B cell (primary cell): Measurements from ENCODE around the gene MSH3. TPM values are rescaled to one million over a fixed set of nuclear protein-coding genes. Genes with fewer than 3 reads are reported as not detected.

ENCODE experiments used
- ATAC-seq: fragments of 200-7000 bp; cut with Tn5 transposase; one replicate; pipeline ENCODE4 v1.10.0; 2021; ENCODE audit warnings: low read depth, mild to moderate bottlenecking, moderate number of reproducible peaks, moderate library complexity
- CTCF ChIA-PET: fragments of 350-600 bp; sonication (Branson Sonifier 250); formaldehyde crosslinking; loops from one replicate; lab custom pipeline; 2021; ENCODE audit warnings: antibody characterized with exemption, inconsistent platforms; lab: Charles Lee
- POLR2A ChIA-PET: fragments of 350-600 bp; sonication (Branson Sonifier 250); formaldehyde crosslinking; loops from one replicate; lab custom pipeline; 2021; ENCODE audit warnings: antibody characterized with exemption; lab: Charles Lee
- DNase-seq: peaks from one replicate; pipeline ENCODE4 v3.0.0; 2013
- H2AFZ ChIP-seq: 2 replicates; pipeline ENCODE4 v1.6.1; 2012; ENCODE audit warnings: mild to moderate bottlenecking, low read depth, low read length; ENCODE audit not compliant: insufficient read depth, poor library complexity, severe bottlenecking
- H3K27ac ChIP-seq, 2 donors: 1 replicate in 1 of 2; 2 replicates in 1 of 2; pipeline ENCODE4 v1.5.1; 2012 to 2013; ENCODE audit warnings: low read length in 2 of 2, mild to moderate bottlenecking in 2 of 2, moderate library complexity in 1 of 2
- H3K27me3 ChIP-seq, 4 experiments: fragments of 200-600 bp in 1 of 4; sonication (generic) in 1 of 4; replicated peaks in 1 of 4; 1 replicate in 2 of 4; 2 replicates in 2 of 4; pipeline versions ENCODE4 v1.6.1 to v1.7.0; 2013 to 2016; ENCODE audit warnings: low read length in 3 of 4, mild to moderate bottlenecking in 2 of 4, mixed read lengths in 1 of 4, moderate library complexity in 1 of 4; ENCODE audit not compliant: insufficient read depth in 4 of 4, control insufficient read depth in 3 of 4; ENCODE audit errors: control extremely low read depth in 1 of 4
- H3K36me3 ChIP-seq, 2 experiments: replicated peaks in 1 of 2; 1 replicate in 1 of 2; 2 replicates in 1 of 2; pipeline versions ENCODE4 v1.6.1 to v1.7.1; 2013; ENCODE audit warnings: low read length in 1 of 2; ENCODE audit not compliant: insufficient read depth in 2 of 2, control insufficient read depth in 1 of 2; ENCODE audit errors: control extremely low read depth in 1 of 2, extremely low read depth in 1 of 2
- H3K4me1 ChIP-seq, 2 donors: fragments of 200-600 bp in 1 of 2; sonication (generic) in 1 of 2; 1 replicate in 1 of 2; 2 replicates in 1 of 2; pipeline versions ENCODE4 v1.5.1 to v1.6.1; 2013 to 2017; ENCODE audit warnings: low read length in 2 of 2; ENCODE audit not compliant: control insufficient read depth in 2 of 2, insufficient read depth in 2 of 2
- H3K4me2 ChIP-seq: replicated peaks from 2 replicates; pipeline ENCODE3; 2012; ENCODE audit warnings: mild to moderate bottlenecking, low read depth, low read length; ENCODE audit not compliant: poor library complexity, severe bottlenecking
- H3K4me3 ChIP-seq, 5 experiments: fragments of 200-600 bp in 1 of 5; sonication (generic) in 1 of 5; 1 replicate in 3 of 5; 2 replicates in 2 of 5; pipeline versions ENCODE4 v1.5.1 to v1.7.0; 2011 to 2016; ENCODE audit warnings: low read length in 4 of 5, mild to moderate bottlenecking in 4 of 5, low read depth in 2 of 5, control low read depth in 1 of 5, moderate library complexity in 1 of 5; ENCODE audit not compliant: insufficient read depth in 1 of 5; ENCODE audit errors: control extremely low read depth in 1 of 5, extremely low read depth in 1 of 5
- H3K79me2 ChIP-seq: fragments of 200-600 bp; sonication (generic); one replicate; pipeline ENCODE4 v1.6.0; 2016; ENCODE audit warnings: low read length; ENCODE audit not compliant: control insufficient read depth, insufficient read depth
- H3K9ac ChIP-seq: fragments of 200-600 bp; sonication (generic); 2 replicates; pipeline ENCODE4 v1.6.1; 2017; ENCODE audit warnings: mild to moderate bottlenecking, low read length, moderate library complexity
- H3K9me3 ChIP-seq, 3 donors: one replicate each; pipeline versions ENCODE4 v1.6.1 to v1.7.1; 2013; ENCODE audit warnings: low read length in 2 of 3; ENCODE audit not compliant: control insufficient read depth in 2 of 3, insufficient read depth in 1 of 3; ENCODE audit errors: control extremely low read depth in 1 of 3
- H4K20me1 ChIP-seq: 2 replicates; pipeline ENCODE4 v1.6.0; 2012; ENCODE audit warnings: mild to moderate bottlenecking, low read length; ENCODE audit not compliant: insufficient read depth, control insufficient read depth, poor library complexity, severe bottlenecking
- H3K27ac Mint-ChIP-seq: one replicate; pipeline ENCODE4 v1.8.0; 2021; ENCODE audit warnings: mixed read lengths
- H3K27me3 Mint-ChIP-seq: one replicate; pipeline ENCODE4 v1.8.0; 2021; ENCODE audit warnings: mixed read lengths
- H3K4me1 Mint-ChIP-seq: one replicate; pipeline ENCODE4 v1.8.0; 2021; ENCODE audit warnings: mixed read lengths
- H3K4me3 Mint-ChIP-seq: one replicate; pipeline ENCODE4 v1.8.0; 2021; ENCODE audit warnings: mixed read lengths
- H3K9me3 Mint-ChIP-seq: one replicate; pipeline ENCODE4 v1.8.0; 2022; ENCODE audit warnings: mixed read lengths; ENCODE audit not compliant: insufficient read depth
- CTCF ChIP-seq: fragments of 200-600 bp; IDR thresholded peaks from one replicate; pipeline ENCODE4 v1.8.0; 2022; ENCODE audit warnings: antibody characterized with exemption, mild to moderate bottlenecking
- EZH2 ChIP-seq: IDR thresholded peaks from 2 replicates; pipeline ENCODE4 v1.6.1; 2012; ENCODE audit warnings: borderline replicate concordance, low read depth, mild to moderate bottlenecking, moderate library complexity, low read length; ENCODE audit not compliant: insufficient read depth, poor library complexity, severe bottlenecking
- WGBS: methylation state at CpG from one replicate; pipeline ENCODE4 v1.1.5; 2013; ENCODE audit warnings: missing lambda C conversion rate; ENCODE audit not compliant: insufficient coverage; 5-methylcytosine and 5-hydroxymethylcytosine counted together
- intact Hi-C: fragments of 100-400 bp; cut with micrococcal nuclease; formaldehyde crosslinking; loops from one replicate; pipeline ENCODE4 v1.10.0; 2022
- polyA plus RNA-seq: library from polyadenylated mRNA; depleted of rRNA; stranded (reverse); fragments of >200 nt; gene quantifications from 2 replicates; pipeline ENCODE4 v1.2.3, GENCODE V29; 2012
- small RNA-seq: library from RNA; depleted of rRNA; stranded (forward); fragments of <200 nt; gene quantifications from one replicate; pipeline ENCODE3, GENCODE V24; 2012; ENCODE audit warnings: low replicate concordance, low read depth; ENCODE audit not compliant: insufficient read length
- total RNA-seq, 2 donors: library from RNA; stranded (reverse); fragments of 120-200 nt in 1 of 2; gene quantifications; 1 replicate in 1 of 2; 2 replicates in 1 of 2; pipeline versions ENCODE4 v1.2.3 to v1.2.4, GENCODE V29; 2013 to 2022

MSH3 gene
- total and polyA plus RNA-seq, 2 donors (not counting 1 experiment from before 2014, with no cell fraction given), result 3.5 to 26.3 TPM

- no peaks in the 10 kb centered on the region for H3K27me3 ChIP-seq
- TF ChIP-seq CTCF, result no peak
- TF ChIP-seq EZH2, result no peak
- Mint-ChIP-seq H3K27me3 (no peaks in the 10 kb centered on the region), H3K4me1 (no peaks in the 10 kb centered on the region), H3K4me3 (no peak overlapping the region), H3K9me3 (no peaks in the 10 kb centered on the region), H3K27ac (no peak overlapping the region)
- no peaks in the 10 kb centered on the region for H3K36me3 ChIP-seq
- H3K79me2 ChIP-seq, result no peaks in the 10 kb centered on the region
- H2AFZ ChIP-seq, result no peak overlapping the region
- no peaks in the 10 kb centered on the region for H3K9me3 ChIP-seq
- H3K4me3 ChIP-seq, result no peak overlapping the region
- no peak for DNase-seq
- no peaks in the 10 kb centered on the region for H3K4me1 ChIP-seq
- no peaks in the 10 kb centered on the region for H4K20me1 ChIP-seq
- intact Hi-C loops, result no loop called here
- ATAC-seq, result no peak
- H3K4me2 ChIP-seq, result no peak overlapping the region
- POLR2A ChIA-PET, result no interaction called here
- no peak overlapping the region for H3K9ac ChIP-seq
- CTCF ChIA-PET, result interaction anchor here (1.0 kb wide), 1 partner anchor 18 kb away, joined by 3 read pairs; no protein-coding TSS in a partner anchor
- no peak overlapping the region for H3K27ac ChIP-seq
Observed at GRCh38 chr5:80921026-80921425, 266.6 kb downstream of the MSH3 start.

DNA sequence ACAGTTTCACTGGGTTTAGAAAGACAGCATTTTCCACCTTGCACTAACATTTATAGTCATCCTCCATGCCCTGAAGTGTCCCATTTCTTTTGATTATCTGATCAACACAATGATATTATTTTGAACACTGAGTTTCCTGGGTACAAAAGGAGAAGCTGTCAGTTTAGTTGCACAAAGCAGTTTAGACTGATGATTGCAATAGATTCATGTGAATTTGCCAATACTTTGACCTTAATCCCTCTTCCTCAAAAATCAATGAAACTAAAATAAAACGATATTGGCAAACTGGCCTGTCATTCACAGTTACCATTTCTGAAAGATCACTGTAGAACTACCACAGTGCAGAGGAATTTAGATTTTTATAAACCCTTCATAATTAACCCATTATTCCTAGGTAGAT, 271.5 kb downstream of the MSH3 start:
- H3K27me3 ChIP-seq, result no peaks in the 10 kb centered on the region
- no peaks in the 10 kb centered on the region for H4K20me1 ChIP-seq
- no peaks in the 10 kb centered on the region for H3K36me3 ChIP-seq
- CTCF ChIA-PET, result no interaction called here
- H3K4me3 Mint-ChIP-seq, result no peak overlapping the region
- intact Hi-C loops, result no loop called here
- peaks cover 11% of the 10 kb centered on the region for H3K4me1 Mint-ChIP-seq
- H3K4me3 ChIP-seq, result no peak overlapping the region
- TF ChIP-seq CTCF (no peak), EZH2 (no peak)
- no peaks in the 10 kb centered on the region for H3K9me3 Mint-ChIP-seq
- H3K79me2 ChIP-seq, result no peaks in the 10 kb centered on the region
- no peak for ATAC-seq
- H3K27me3 Mint-ChIP-seq, result no peaks in the 10 kb centered on the region
- H3K4me1 ChIP-seq, result peaks cover 6 to 9% of the 10 kb centered on the region in 2 donors
- WGBS, result no CpG with 5 or more reads among the region's 1 CpG
- no peak overlapping the region for H3K27ac Mint-ChIP-seq
- no peak overlapping the region for H3K27ac ChIP-seq
- H3K4me2 ChIP-seq, result no peak overlapping the region
- POLR2A ChIA-PET, result no interaction called here
- no peak overlapping the region for H3K9ac ChIP-seq
- no peak for DNase-seq
- H3K9me3 ChIP-seq, result no peaks in the 10 kb centered on the region
- no peak overlapping the region for H2AFZ ChIP-seq

Small RNA genes lying within 50 kb of the gene (small RNA-seq; reads per million reads assigned to genes)
- not detected for gene MTRNR2L2

Other genes starting within 250 kb of the MSH3 start
- gene ZFYVE16, start 246.6 kb upstream of the MSH3 start, total RNA-seq, result 38.3 and 44.4 TPM in 2 replicates
- 4.7 and 6.1 TPM in 2 replicates for gene ZFYVE16, start 246.6 kb upstream of the MSH3 start, polyA plus RNA-seq
- 1.1 TPM in 1 of 2 replicates, not detected in the other for gene FAM151B, start 166.6 kb upstream of the MSH3 start, total RNA-seq
- not detected in 2 replicates for gene FAM151B, start 166.6 kb upstream of the MSH3 start, polyA plus RNA-seq
- gene ANKRD34B, start 84.4 kb upstream of the MSH3 start, total RNA-seq, result not detected in 2 replicates
- not detected in 2 replicates for gene ANKRD34B, start 84.4 kb upstream of the MSH3 start, polyA plus RNA-seq
- gene DHFR, start 331 bp downstream of the MSH3 start, total RNA-seq, result 12.0 and 12.6 TPM in 2 replicates
- 7.3 and 8.5 TPM in 2 replicates for gene DHFR, start 331 bp downstream of the MSH3 start, polyA plus RNA-seq